ENCODE data around the gene RPLP2. TPM values are rescaled to one million over a fixed set of nuclear protein-coding genes. Genes with fewer than 3 reads are reported as not detected.

RPLP2 gene
- total and polyA plus RNA-seq, 2 of the 4 experiments (the other 2 are of a cell fraction): 59.9 to 1,897 TPM

GRCh38 chr11:762421-763072 lies 47.2 kb upstream of the RPLP2 start:
- Histone ChIP-seq H3K56ac (ENCODE audit: extremely low read depth, insufficient read depth, low read length) (no peak overlapping the region), H4K5ac (ENCODE audit: low read depth, low read length) (no peak overlapping the region), H3K27ac (ENCODE audit: insufficient read depth, low read length) (no peak overlapping the region), H4K8ac (ENCODE audit: low read depth in 2 of 2, low read length in 2 of 2) (no peak overlapping the region), H3K4me1 (ENCODE audit: control insufficient read depth, insufficient read depth, low read length) (peaks cover 5% of the 10 kb centered on the region), H2AK9ac (replicated peaks; ENCODE audit: low read depth, low read length, poor library complexity) (peak overlapping the region; percentile 71), H2BK20ac (ENCODE audit: low read depth, low read length) (no peak overlapping the region), H3K9ac (ENCODE audit: low read depth, low read length) (no peak overlapping the region), H3K4me3 (ENCODE audit: insufficient read depth, low read depth, low read length) (no peak overlapping the region), H3K27me3 (ENCODE audit: control insufficient read depth, insufficient read depth, low read length) (no peaks in the 10 kb centered on the region), H3K18ac (ENCODE audit: low read depth, low read length) (no peak overlapping the region), H2BK5ac (ENCODE audit: low read depth, low read length, poor library complexity, severe bottlenecking) (peak overlapping the region; percentile 51), H2AK5ac (ENCODE audit: low read depth, low read length) (0 out of 2 replicates have a peak overlapping the region, but pooled peaks have one; percentile 11), H3K79me1 (ENCODE audit: low read depth in 1 of 2, low read length in 2 of 2) (peaks cover 6 to 45% of the 10 kb centered on the region in 2 experiments), H3K4me2 (ENCODE audit: low read depth, low read length) (no peak overlapping the region), H3K9me1 (ENCODE audit: insufficient read depth, low read length) (peaks cover 3% of the 10 kb centered on the region; the same call in 1 of the 2 replicates), H2AFZ (replicated peaks; ENCODE audit: low read length, poor library complexity) (no peak overlapping the region), H3K14ac (replicated peaks; ENCODE audit: low read depth, low read length) (0 out of 2 replicates have a peak overlapping the region, but pooled peaks have one; percentile 11), H3K9me3 (ENCODE audit: control insufficient read depth, insufficient read depth, low read length) (no peaks in the 10 kb centered on the region), H3K4ac (ENCODE audit: low read depth, low read length) (no peak overlapping the region), H2BK15ac (ENCODE audit: low read depth, low read length) (no peak overlapping the region), H4K20me1 (ENCODE audit: insufficient read depth, low read length) (peaks cover 43% of the 10 kb centered on the region), H4K91ac (ENCODE audit: insufficient read depth, low read depth, low read length) (no peak overlapping the region), H2BK120ac (ENCODE audit: low read depth, low read length) (no peak overlapping the region), H3K23ac (ENCODE audit: low read depth, low read length) (no peak overlapping the region), H3K36me3 (ENCODE audit: control insufficient read depth, insufficient read depth, low read length) (peaks cover 69% of the 10 kb centered on the region)
- in situ Hi-C loops (cut with MboI; ENCODE audit: low sequenced_read_pairs): no loop called here
- ATAC-seq (ENCODE audit: low read depth) (peak; percentile 62), DNase-seq (peak; percentile 74)
- POLR2A ChIA-PET (ENCODE audit: unreplicated experiment): interaction anchor here (0.6 kb wide), 1 partner anchor 34 kb away, joined by 4 read pairs; no protein-coding TSS in a partner anchor
- dilution Hi-C loops (cut with HindIII; ENCODE audit: low sequenced_read_pairs, unreplicated experiment): no loop called here
- TF ChIP-seq MXI1 (IDR thresholded peaks at IDR 0.05; ENCODE audit: borderline replicate concordance, low read depth, low read length) (peak; percentile 9; the same call in 1 of the 2 replicates), CEBPB (IDR thresholded peaks at IDR 0.05; ENCODE audit: low read depth, low read length) (peak; percentile 83), BHLHE40 (IDR thresholded peaks at IDR 0.05; ENCODE audit: low read depth, low read length) (peak; percentile 10; the same call in 1 of the 2 replicates), CTCF (conservative IDR thresholded peaks at IDR 0.05; ENCODE audit: low read depth, low read length) (peak; percentile 25; the same call in 1 of the 2 replicates), SMC3 (IDR thresholded peaks at IDR 0.05; ENCODE audit: low read depth, low read length) (no peak), NFE2L2 (IDR thresholded peaks at IDR 0.05; ENCODE audit: low read depth, low read length) (peak; percentile 40; the same call in 1 of the 2 replicates), MAZ (IDR thresholded peaks at IDR 0.05; ENCODE audit: borderline replicate concordance, low read depth, low read length) (no peak)
- TF ChIP-seq, protein P1, sequence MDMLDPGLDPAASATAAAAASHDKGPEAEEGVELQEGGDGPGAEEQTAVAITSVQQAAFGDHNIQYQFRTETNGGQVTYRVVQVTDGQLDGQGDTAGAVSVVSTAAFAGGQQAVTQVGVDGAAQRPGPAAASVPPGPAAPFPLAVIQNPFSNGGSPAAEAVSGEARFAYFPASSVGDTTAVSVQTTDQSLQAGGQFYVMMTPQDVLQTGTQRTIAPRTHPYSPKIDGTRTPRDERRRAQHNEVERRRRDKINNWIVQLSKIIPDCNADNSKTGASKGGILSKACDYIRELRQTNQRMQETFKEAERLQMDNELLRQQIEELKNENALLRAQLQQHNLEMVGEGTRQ (IDR thresholded peaks at IDR 0.05; ENCODE audit: low read depth, low read length): peak; percentile 16; the same call in 1 of the 2 replicates
- no TSS peak for BruUV-seq (replicated peaks)
- intact Hi-C loops (cut with micrococcal nuclease): no loop called here
- WGBS, 2 experiments (ENCODE audit: extremely low coverage in 2 of 2, insufficient read length in 1 of 2): 62% methylated on average over 2 of the region's 10 CpGs; no CpG with 5 or more reads in 1 of the 2 experiments
- CTCF ChIA-PET: no interaction called here
